Loucy (cell line): ENCODE measurements around the gene ETFA.
A peak's percentile ranks its signal among the peaks of the same experiment; 100 is the strongest.

Source experiments
- H2AFZ ChIP-seq: fragments of 200-600 bp; sonication (generic); 2 replicates; pipeline ENCODE4 v1.6.0; 2016; ENCODE audit warnings: antibody characterized with exemption, mild to moderate bottlenecking, low read length, moderate library complexity
- H3F3A ChIP-seq: fragments of 200-600 bp; 2 replicates; pipeline ENCODE4 v1.6.0; 2016; ENCODE audit warnings: antibody characterized with exemption, low read depth, mild to moderate bottlenecking
- H3K27me3 ChIP-seq: fragments of 200-600 bp; sonication (generic); 2 replicates; pipeline ENCODE4 v1.6.1; 2014; ENCODE audit warnings: low read length, mild to moderate bottlenecking; ENCODE audit not compliant: insufficient read depth, poor library complexity, severe bottlenecking
- H3K36me3 ChIP-seq: fragments of 200-600 bp; sonication (generic); 2 replicates; pipeline ENCODE4 v1.6.1; 2016; ENCODE audit warnings: low read length; ENCODE audit not compliant: insufficient read depth
- H3K4me1 ChIP-seq: fragments of 200-600 bp; sonication (generic); 2 replicates; pipeline ENCODE4 v1.5.1; 2014; ENCODE audit warnings: low read length, mild to moderate bottlenecking; ENCODE audit not compliant: insufficient read depth, poor library complexity, severe bottlenecking
- H3K4me2 ChIP-seq: fragments of 200-600 bp; sonication (generic); 2 replicates; pipeline ENCODE4 v1.6.0; 2014; ENCODE audit warnings: antibody characterized with exemption, low read length, low read depth, mild to moderate bottlenecking; ENCODE audit not compliant: poor library complexity, severe bottlenecking
- H3K4me3 ChIP-seq: fragments of 200-600 bp; sonication (generic); 2 replicates; pipeline ENCODE4 v1.5.1; 2014; ENCODE audit warnings: low read length, mild to moderate bottlenecking, mixed read lengths; ENCODE audit not compliant: poor library complexity, severe bottlenecking
- H3K79me2 ChIP-seq: fragments of 200-600 bp; sonication (generic); 2 replicates; pipeline ENCODE4 v1.6.1; 2014; ENCODE audit warnings: low read length; ENCODE audit not compliant: insufficient read depth
- H3K9ac ChIP-seq: fragments of 200-600 bp; sonication (generic); 2 replicates; pipeline ENCODE4 v1.6.0; 2014; ENCODE audit warnings: mild to moderate bottlenecking, low read depth, low read length, moderate library complexity; ENCODE audit not compliant: poor library complexity, severe bottlenecking
- H3K9me2 ChIP-seq: fragments of 200-600 bp; sonication (generic); replicated peaks from 2 replicates; pipeline ENCODE4 v1.6.1; 2016; ENCODE audit warnings: low read depth, low read length, mixed read lengths
- H3K9me3 ChIP-seq: fragments of 200-600 bp; sonication (generic); 2 replicates; pipeline ENCODE4 v1.6.1; 2014; ENCODE audit warnings: mild to moderate bottlenecking, antibody characterized with exemption, low read length, low read depth; ENCODE audit not compliant: insufficient read depth
- H4K20me1 ChIP-seq: fragments of 200-600 bp; sonication (generic); 2 replicates; pipeline ENCODE4 v1.6.0; 2014; ENCODE audit warnings: antibody characterized with exemption, low read length, mild to moderate bottlenecking; ENCODE audit not compliant: insufficient read depth, poor library complexity, severe bottlenecking
- CTCF ChIP-seq: fragments of 200-600 bp; sonication (generic); conservative IDR thresholded peaks from 2 replicates; pipeline ENCODE4 v1.5.1; 2014; ENCODE audit warnings: mild to moderate bottlenecking, antibody characterized with exemption, low read length
- EZH2phosphoT487 ChIP-seq: fragments of 200-600 bp; IDR thresholded peaks from 2 replicates; pipeline ENCODE4 v1.6.1; 2018; ENCODE audit warnings: antibody characterized with exemption, mild to moderate bottlenecking, moderate library complexity, borderline replicate concordance

Gene ETFA

GRCh38 chr15:76198456-76199105, 112.7 kb downstream of the ETFA start:
- Histone ChIP-seq H3K4me2 (no peak overlapping the region), H3K9ac (no peak overlapping the region), H3F3A (no peaks in the 10 kb centered on the region), H3K27me3 (no peaks in the 10 kb centered on the region), H3K9me3 (no peaks in the 10 kb centered on the region), H3K4me1 (peaks cover 18% of the 10 kb centered on the region), H2AFZ (no peak overlapping the region), H3K9me2 (no peaks in the 10 kb centered on the region), H3K36me3 (no peaks in the 10 kb centered on the region; the same call in 1 of the 2 replicates), H3K4me3 (no peak overlapping the region), H3K79me2 (no peaks in the 10 kb centered on the region), H4K20me1 (no peaks in the 10 kb centered on the region)
- no peak for TF ChIP-seq CTCF
- no peak for TF ChIP-seq EZH2phosphoT487

- Histone ChIP-seq H3K9ac (no peak overlapping the region), H2AFZ (no peak overlapping the region), H3K4me1 (peaks cover 18% of the 10 kb centered on the region), H3K4me3 (no peak overlapping the region), H3F3A (no peaks in the 10 kb centered on the region), H3K79me2 (no peaks in the 10 kb centered on the region), H3K27me3 (no peaks in the 10 kb centered on the region), H3K36me3 (no peaks in the 10 kb centered on the region), H3K4me2 (no peak overlapping the region), H4K20me1 (no peaks in the 10 kb centered on the region), H3K9me2 (no peaks in the 10 kb centered on the region), H3K9me3 (no peaks in the 10 kb centered on the region)
- no peak for TF ChIP-seq EZH2phosphoT487
- no peak for TF ChIP-seq CTCF
These were observed 113.4 kb downstream of the ETFA start for GRCh38 chr15:76197703-76198455.

- Histone ChIP-seq H4K20me1 (no peaks in the 10 kb centered on the region), H3K9ac (peak overlapping the region; percentile 20), H2AFZ (no peak overlapping the region), H3K79me2 (no peaks in the 10 kb centered on the region), H3K4me3 (no peak overlapping the region), H3K9me3 (no peaks in the 10 kb centered on the region), H3K4me1 (peaks cover 18% of the 10 kb centered on the region), H3K4me2 (peak overlapping the region; percentile 14), H3K36me3 (no peaks in the 10 kb centered on the region), H3F3A (no peaks in the 10 kb centered on the region), H3K9me2 (no peaks in the 10 kb centered on the region), H3K27me3 (no peaks in the 10 kb centered on the region)
- no peak for TF ChIP-seq EZH2phosphoT487
- TF ChIP-seq CTCF: no peak
These were observed 114.7 kb downstream of the ETFA start for GRCh38 chr15:76196269-76197231.
